Endothelial cell of umbilical vein (primary cell): Measurements from ENCODE around the gene DR1. TPM values are rescaled to one million over a fixed set of nuclear protein-coding genes. Genes with fewer than 3 reads are reported as not detected.

ENCODE experiments used
- BruUV-seq: library from RNA; stranded (reverse); fragments of 400-500 nt; replicated peaks from 2 replicates; lab custom pipeline; 2021; lab: Mats Ljungman, UMichigan
- CTCF ChIA-PET: fragments of 300-600, 350-600 bp; sonication (Branson Sonifier 250); formaldehyde crosslinking; loops from one replicate; lab custom pipeline; 2021; ENCODE audit warnings: antibody characterized with exemption, inconsistent platforms; lab: Charles Lee
- POLR2A ChIA-PET: fragments of 300-600, 350-600 bp; sonication (Branson Sonifier 250); formaldehyde crosslinking; loops from one replicate; lab custom pipeline; 2021; ENCODE audit warnings: antibody characterized with exemption, inconsistent platforms; lab: Charles Lee
- DNase-seq: peaks from one replicate; pipeline ENCODE4 v3.0.0-alpha.2; 2011; ENCODE audit warnings: low read depth, low spot score
- FAIRE-seq: peaks from 2 replicates; lab custom pipeline; 2011; peaks lifted over from hg19 to GRCh38; lab: Jason Lieb, UNC
- H2AFZ ChIP-seq: 2 replicates; pipeline ENCODE4 v1.6.0; 2012; ENCODE audit warnings: low read depth, low read length, control low read depth, inconsistent platforms
- H3K27ac ChIP-seq: 2 replicates; pipeline ENCODE4 v1.5.1; 2011; ENCODE audit warnings: low read depth, mild to moderate bottlenecking, control low read depth, low read length, moderate library complexity; ENCODE audit not compliant: insufficient read depth
- H3K27me3 ChIP-seq, 2 experiments: 2 replicates each; pipeline versions ENCODE4 v1.6.0 to v1.6.1; 2011; ENCODE audit warnings: low read length in 2 of 2, mixed read lengths in 1 of 2; ENCODE audit not compliant: control insufficient read depth in 2 of 2, insufficient read depth in 2 of 2
- H3K36me3 ChIP-seq, 2 experiments: 2 replicates in 1 of 2; 3 replicates in 1 of 2; pipeline ENCODE4 v1.5.1; 2011; ENCODE audit warnings: low read length in 2 of 2, mild to moderate bottlenecking in 1 of 2, moderate library complexity in 1 of 2; ENCODE audit not compliant: control insufficient read depth in 2 of 2, insufficient read depth in 2 of 2; ENCODE audit errors: extremely low read depth in 1 of 2
- H3K4me1 ChIP-seq: 3 replicates; pipeline ENCODE4 v1.5.1; 2011; ENCODE audit warnings: mild to moderate bottlenecking, low read length; ENCODE audit not compliant: control insufficient read depth, insufficient read depth; ENCODE audit errors: extremely low read depth
- H3K4me2 ChIP-seq: 2 replicates; pipeline ENCODE4 v1.6.1; 2011; ENCODE audit warnings: low read length, control low read depth, mixed read lengths; ENCODE audit not compliant: insufficient read depth
- H3K4me3 ChIP-seq, 3 experiments: fragments of 200-600 bp in 1 of 3; sonication (generic), shearing (Covaris generic) in 1 of 3; replicated peaks in 1 of 3; 2 replicates each; pipeline ENCODE4 v1.5.1; 2011 to 2016; ENCODE audit warnings: control low read depth in 3 of 3, low read length in 3 of 3, mild to moderate bottlenecking in 2 of 3, inconsistent platforms in 1 of 3, low read depth in 1 of 3, moderate library complexity in 1 of 3; ENCODE audit not compliant: insufficient read depth in 1 of 3
- H3K79me2 ChIP-seq: 2 replicates; pipeline ENCODE4 v1.6.0; 2012; ENCODE audit warnings: low read length, inconsistent platforms; ENCODE audit not compliant: control insufficient read depth, insufficient read depth
- H3K9ac ChIP-seq: replicated peaks from 2 replicates; pipeline ENCODE3; 2011; ENCODE audit warnings: low read length, control low read depth; ENCODE audit not compliant: insufficient read depth; ENCODE audit errors: extremely low read depth
- H3K9me1 ChIP-seq: replicated peaks from 3 replicates; pipeline ENCODE4 v1.6.0; 2011; ENCODE audit warnings: mild to moderate bottlenecking, low read length; ENCODE audit not compliant: control insufficient read depth, insufficient read depth; ENCODE audit errors: extremely low read depth
- H3K9me3 ChIP-seq: replicated peaks from 2 replicates; pipeline ENCODE4 v1.5.1; 2012; ENCODE audit warnings: low read length, inconsistent platforms; ENCODE audit not compliant: control insufficient read depth, insufficient read depth
- H4K20me1 ChIP-seq: replicated peaks from 2 replicates; pipeline ENCODE3; 2011; ENCODE audit warnings: mild to moderate bottlenecking, low read length; ENCODE audit not compliant: control insufficient read depth, insufficient read depth; ENCODE audit errors: extremely low read depth
- CTCF ChIP-seq, 2 donors: IDR thresholded peaks; 1 replicate in 1 of 2; 2 replicates in 1 of 2; pipeline ENCODE4 v1.5.1; 2011; ENCODE audit warnings: low read length in 2 of 2, mild to moderate bottlenecking in 2 of 2, moderate library complexity in 2 of 2, control low read depth in 1 of 2, inconsistent platforms in 1 of 2, low read depth in 1 of 2; ENCODE audit not compliant: insufficient read depth in 1 of 2; ENCODE audit errors: extremely low read depth in 1 of 2
- EZH2 ChIP-seq: IDR thresholded peaks from 2 replicates; pipeline ENCODE4 v1.6.1; 2012; ENCODE audit warnings: borderline replicate concordance, low read depth, mild to moderate bottlenecking, moderate library complexity, low read length, inconsistent platforms; ENCODE audit not compliant: severe bottlenecking
- FOS ChIP-seq: IDR thresholded peaks from 2 replicates; pipeline ENCODE4 v1.6.1; 2011; ENCODE audit warnings: mild to moderate bottlenecking, low read length, moderate library complexity, borderline replicate concordance; ENCODE audit not compliant: insufficient read depth
- GATA2 ChIP-seq: IDR thresholded peaks from 2 replicates; pipeline ENCODE4 v1.7.0; 2011; ENCODE audit warnings: low read depth, mild to moderate bottlenecking, moderate library complexity, mixed read lengths, low read length; ENCODE audit not compliant: insufficient read length, insufficient read depth
- JUN ChIP-seq: IDR thresholded peaks from 2 replicates; pipeline ENCODE4 v1.6.1; 2011; ENCODE audit warnings: borderline replicate concordance, low read depth; ENCODE audit not compliant: insufficient read length, insufficient read depth
- MAX ChIP-seq: IDR thresholded peaks from 2 replicates; pipeline ENCODE4 v1.6.1; 2011; ENCODE audit not compliant: insufficient read depth, insufficient read length
- MYC ChIP-seq: IDR thresholded peaks from one replicate; pipeline ENCODE4 v1.6.1; 2011; ENCODE audit warnings: mild to moderate bottlenecking, low read depth, low read length
- POLR2A ChIP-seq: IDR thresholded peaks from 2 replicates; pipeline ENCODE4 v1.6.1; 2012; ENCODE audit warnings: low read depth, mild to moderate bottlenecking, control low read depth, low read length
- POLR2AphosphoS5 ChIP-seq: IDR thresholded peaks from 2 replicates; pipeline ENCODE4 v1.6.1; 2012; ENCODE audit warnings: low read depth, mild to moderate bottlenecking, control low read depth, low read length, moderate library complexity; ENCODE audit not compliant: insufficient read depth
- dilution Hi-C: fragments of 300-500 bp; cut with MboI; formaldehyde crosslinking; loops from one replicate; pipeline ENCODE4 v1.15.0; 2019; ENCODE audit warnings: low sequenced_read_pairs; ENCODE audit not compliant: extremely low pct_ligation_motif_present
- intact Hi-C: fragments of 100-400 bp; cut with micrococcal nuclease; formaldehyde crosslinking; loops from one replicate; pipeline ENCODE4 v1.10.0; 2022
- polyA plus RNA-seq, 4 experiments: library from polyadenylated mRNA; depleted of rRNA in 3 of 4; stranded (reverse) in 3 of 4; unstranded in 1 of 4; fragments of >200 nt; gene quantifications; 2 replicates each; pipeline versions ENCODE4 v1.2.1 to v1.2.3, GENCODE V29; 2011 to 2012; ENCODE audit warnings: missing spikeins in 1 of 4
- total RNA-seq: library from RNA; stranded (reverse); gene quantifications from 2 replicates; pipeline ENCODE4 v1.2.3, GENCODE V29; 2021

Gene DR1
- total and polyA plus RNA-seq, 2 donors (not counting 3 experiments of a cell fraction or from before 2014, with no cell fraction given), result 11.7 to 49.4 TPM

- TSS peak; percentile 77 for BruUV-seq
- H3K4me3 ChIP-seq, result no peak overlapping the region
Measured at GRCh38 chr1:93338387-93339146, 7.1 kb upstream of the DR1 start.

More at GRCh38 chr1:93338387-93339146, 7.1 kb upstream of the DR1 start:
- Histone ChIP-seq H3K27me3 (no peaks in the 10 kb centered on the region), H3K9ac (peak overlapping the region; percentile 34), H3K9me3 (no peaks in the 10 kb centered on the region), H3K79me2 (no peaks in the 10 kb centered on the region), H4K20me1 (no peaks in the 10 kb centered on the region), H3K4me1 (peaks cover 34% of the 10 kb centered on the region), H3K27ac (peak overlapping the region; percentile 64), H3K36me3 (no peaks in the 10 kb centered on the region), H3K9me1 (no peaks in the 10 kb centered on the region), H2AFZ (peak overlapping the region; percentile 33), H3K4me2 (peak overlapping the region; percentile 67)
- ChIA-PET POLR2A (interaction anchor here (0.6 kb wide), 1 partner anchor 650 kb away, joined by 5 read pairs; no protein-coding TSS in a partner anchor), CTCF (interaction anchor here (1.0 to 3.9 kb wide), 4 partner anchors 9 to 34 kb away, joined by 3 to 18 read pairs (median 8); no protein-coding TSS in a partner anchor)
- TF ChIP-seq MAX, result no peak
- no peak for TF ChIP-seq CTCF (IDR thresholded peaks at IDR 0.05; ENCODE audit: extremely low read depth in 1 of 2, insufficient read depth in 1 of 2, low read depth in 1 of 2, low read length in 2 of 2)
- TF ChIP-seq MYC, result no peak
- no peak for TF ChIP-seq GATA2
- TF ChIP-seq JUN, result peak; percentile 71
- TF ChIP-seq POLR2A, result peak; percentile 49
- no peak for TF ChIP-seq EZH2
- TF ChIP-seq FOS, result peak; percentile 84
- peak; percentile 38 for TF ChIP-seq POLR2AphosphoS5
- peak; percentile 66 for DNase-seq
- intact Hi-C loops (no loop called here), dilution Hi-C loops (no loop called here)
- peak; percentile 89 for FAIRE-seq
